ENCODE results near the gene PROK1. TPM values are rescaled to one million over a fixed set of nuclear protein-coding genes. Genes with fewer than 3 reads are reported as not detected.
A peak's percentile ranks its signal among the peaks of the same experiment; 100 is the strongest.
"Not testable (repeated sequence)": the region's sequence is repeated elsewhere in the genome, so short reads cannot be mapped to it uniquely, and the experiment has no call there.

The PROK1 gene
- polyA plus RNA-seq, 1 of the 3 experiments (the other 2 are of a cell fraction), result not detected

DNA sequence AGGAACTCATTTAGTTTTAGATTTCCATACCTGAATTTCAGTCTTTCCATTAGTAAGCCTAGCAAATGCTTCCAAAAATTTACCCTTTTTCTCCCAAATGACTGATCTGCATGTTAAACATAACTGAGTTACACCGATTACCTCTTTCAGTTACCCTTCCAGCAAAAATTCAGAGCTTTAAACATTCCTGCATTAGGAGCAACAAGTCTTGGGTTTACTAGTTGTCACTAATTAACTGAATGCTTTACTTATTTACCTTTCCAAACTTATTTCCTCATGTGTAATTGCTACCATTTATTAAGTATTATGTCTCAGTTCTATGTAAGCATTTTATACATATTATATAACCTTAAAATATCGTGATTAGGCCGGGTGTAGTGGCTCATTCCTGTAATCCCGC is 46.5 kb upstream of the PROK1 start:
- peaks cover 6 to 15% of the 10 kb centered on the region in 2 experiments; a peak in 3 of 4 replicates for H3K4me1 ChIP-seq (ENCODE audit: control insufficient read depth in 1 of 2, insufficient read depth in 2 of 2, low read depth in 1 of 2, low read length in 1 of 2)
- no peaks in the 10 kb centered on the region for H3K27me3 ChIP-seq (ENCODE audit: insufficient read depth)
- TF ChIP-seq, protein P1, sequence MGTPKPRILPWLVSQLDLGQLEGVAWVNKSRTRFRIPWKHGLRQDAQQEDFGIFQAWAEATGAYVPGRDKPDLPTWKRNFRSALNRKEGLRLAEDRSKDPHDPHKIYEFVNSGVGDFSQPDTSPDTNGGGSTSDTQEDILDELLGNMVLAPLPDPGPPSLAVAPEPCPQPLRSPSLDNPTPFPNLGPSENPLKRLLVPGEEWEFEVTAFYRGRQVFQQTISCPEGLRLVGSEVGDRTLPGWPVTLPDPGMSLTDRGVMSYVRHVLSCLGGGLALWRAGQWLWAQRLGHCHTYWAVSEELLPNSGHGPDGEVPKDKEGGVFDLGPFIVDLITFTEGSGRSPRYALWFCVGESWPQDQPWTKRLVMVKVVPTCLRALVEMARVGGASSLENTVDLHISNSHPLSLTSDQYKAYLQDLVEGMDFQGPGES (IDR thresholded peaks at IDR 0.05; ENCODE audit: low read depth, low read length), result no peak
- TF ChIP-seq JUND (IDR thresholded peaks at IDR 0.05) (no peak), MXI1 (IDR thresholded peaks at IDR 0.05; ENCODE audit: low read depth, low read length) (no peak), NFIC (IDR thresholded peaks at IDR 0.05; ENCODE audit: borderline replicate concordance) (no peak), RFX5 (IDR thresholded peaks at IDR 0.05; ENCODE audit: low read length) (no peak), SIN3A (IDR thresholded peaks at IDR 0.05; ENCODE audit: borderline replicate concordance, low read depth, low read length) (no peak), TEAD4 (IDR thresholded peaks at IDR 0.05; ENCODE audit: borderline replicate concordance, insufficient read depth) (no peak), RCOR1 (IDR thresholded peaks at IDR 0.05; ENCODE audit: low read length) (no peak), POLR2AphosphoS5 (IDR thresholded peaks at IDR 0.05; ENCODE audit: low read depth, low read length) (no peak), RXRA (IDR thresholded peaks at IDR 0.05; ENCODE audit: borderline replicate concordance, low read depth) (no peak), EP300 (IDR thresholded peaks at IDR 0.05; ENCODE audit: borderline replicate concordance in 1 of 2, low read depth in 1 of 2, low read length in 1 of 2) (no peak), FOXJ3 (CRISPR knock-in tag; IDR thresholded peaks at IDR 0.05) (no peak), RAD21 (IDR thresholded peaks at IDR 0.05; ENCODE audit: low read length) (no peak), GABPA (IDR thresholded peaks at IDR 0.05; ENCODE audit: low read depth) (no peak)
- TF ChIP-seq, protein P2, sequence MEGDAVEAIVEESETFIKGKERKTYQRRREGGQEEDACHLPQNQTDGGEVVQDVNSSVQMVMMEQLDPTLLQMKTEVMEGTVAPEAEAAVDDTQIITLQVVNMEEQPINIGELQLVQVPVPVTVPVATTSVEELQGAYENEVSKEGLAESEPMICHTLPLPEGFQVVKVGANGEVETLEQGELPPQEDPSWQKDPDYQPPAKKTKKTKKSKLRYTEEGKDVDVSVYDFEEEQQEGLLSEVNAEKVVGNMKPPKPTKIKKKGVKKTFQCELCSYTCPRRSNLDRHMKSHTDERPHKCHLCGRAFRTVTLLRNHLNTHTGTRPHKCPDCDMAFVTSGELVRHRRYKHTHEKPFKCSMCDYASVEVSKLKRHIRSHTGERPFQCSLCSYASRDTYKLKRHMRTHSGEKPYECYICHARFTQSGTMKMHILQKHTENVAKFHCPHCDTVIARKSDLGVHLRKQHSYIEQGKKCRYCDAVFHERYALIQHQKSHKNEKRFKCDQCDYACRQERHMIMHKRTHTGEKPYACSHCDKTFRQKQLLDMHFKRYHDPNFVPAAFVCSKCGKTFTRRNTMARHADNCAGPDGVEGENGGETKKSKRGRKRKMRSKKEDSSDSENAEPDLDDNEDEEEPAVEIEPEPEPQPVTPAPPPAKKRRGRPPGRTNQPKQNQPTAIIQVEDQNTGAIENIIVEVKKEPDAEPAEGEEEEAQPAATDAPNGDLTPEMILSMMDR (IDR thresholded peaks at IDR 0.05), result no peak
- TF ChIP-seq, protein P3, sequence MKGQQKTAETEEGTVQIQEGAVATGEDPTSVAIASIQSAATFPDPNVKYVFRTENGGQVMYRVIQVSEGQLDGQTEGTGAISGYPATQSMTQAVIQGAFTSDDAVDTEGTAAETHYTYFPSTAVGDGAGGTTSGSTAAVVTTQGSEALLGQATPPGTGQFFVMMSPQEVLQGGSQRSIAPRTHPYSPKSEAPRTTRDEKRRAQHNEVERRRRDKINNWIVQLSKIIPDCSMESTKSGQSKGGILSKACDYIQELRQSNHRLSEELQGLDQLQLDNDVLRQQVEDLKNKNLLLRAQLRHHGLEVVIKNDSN (IDR thresholded peaks at IDR 0.05; ENCODE audit: borderline replicate concordance, low read depth), result no peak
- TF ChIP-seq, protein P4, sequence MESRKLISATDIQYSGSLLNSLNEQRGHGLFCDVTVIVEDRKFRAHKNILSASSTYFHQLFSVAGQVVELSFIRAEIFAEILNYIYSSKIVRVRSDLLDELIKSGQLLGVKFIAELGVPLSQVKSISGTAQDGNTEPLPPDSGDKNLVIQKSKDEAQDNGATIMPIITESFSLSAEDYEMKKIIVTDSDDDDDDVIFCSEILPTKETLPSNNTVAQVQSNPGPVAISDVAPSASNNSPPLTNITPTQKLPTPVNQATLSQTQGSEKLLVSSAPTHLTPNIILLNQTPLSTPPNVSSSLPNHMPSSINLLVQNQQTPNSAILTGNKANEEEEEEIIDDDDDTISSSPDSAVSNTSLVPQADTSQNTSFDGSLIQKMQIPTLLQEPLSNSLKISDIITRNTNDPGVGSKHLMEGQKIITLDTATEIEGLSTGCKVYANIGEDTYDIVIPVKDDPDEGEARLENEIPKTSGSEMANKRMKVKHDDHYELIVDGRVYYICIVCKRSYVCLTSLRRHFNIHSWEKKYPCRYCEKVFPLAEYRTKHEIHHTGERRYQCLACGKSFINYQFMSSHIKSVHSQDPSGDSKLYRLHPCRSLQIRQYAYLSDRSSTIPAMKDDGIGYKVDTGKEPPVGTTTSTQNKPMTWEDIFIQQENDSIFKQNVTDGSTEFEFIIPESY (IDR thresholded peaks at IDR 0.05; ENCODE audit: borderline replicate concordance, low read depth), result no peak
- TF ChIP-seq, protein P5, sequence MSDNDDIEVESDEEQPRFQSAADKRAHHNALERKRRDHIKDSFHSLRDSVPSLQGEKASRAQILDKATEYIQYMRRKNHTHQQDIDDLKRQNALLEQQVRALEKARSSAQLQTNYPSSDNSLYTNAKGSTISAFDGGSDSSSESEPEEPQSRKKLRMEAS (IDR thresholded peaks at IDR 0.05; ENCODE audit: low read depth), result no peak
- TF ChIP-seq, protein P6, sequence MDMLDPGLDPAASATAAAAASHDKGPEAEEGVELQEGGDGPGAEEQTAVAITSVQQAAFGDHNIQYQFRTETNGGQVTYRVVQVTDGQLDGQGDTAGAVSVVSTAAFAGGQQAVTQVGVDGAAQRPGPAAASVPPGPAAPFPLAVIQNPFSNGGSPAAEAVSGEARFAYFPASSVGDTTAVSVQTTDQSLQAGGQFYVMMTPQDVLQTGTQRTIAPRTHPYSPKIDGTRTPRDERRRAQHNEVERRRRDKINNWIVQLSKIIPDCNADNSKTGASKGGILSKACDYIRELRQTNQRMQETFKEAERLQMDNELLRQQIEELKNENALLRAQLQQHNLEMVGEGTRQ (IDR thresholded peaks at IDR 0.05; ENCODE audit: borderline replicate concordance, low read depth, low read length), result no peak
- no peaks in the 10 kb centered on the region for H4K20me1 ChIP-seq (ENCODE audit: insufficient read depth)
- H3K79me2 ChIP-seq (ENCODE audit: insufficient read depth), result peaks cover 35% of the 10 kb centered on the region
- no peak overlapping the region for H3K4me2 ChIP-seq
- no peak for DNase-seq
- H3K36me3 ChIP-seq (replicated peaks in 1 of 2; ENCODE audit: control insufficient read depth in 1 of 2, insufficient read depth in 2 of 2, low read length in 1 of 2), result peaks cover 44 to 64% of the 10 kb centered on the region in 2 experiments
- H3K27ac ChIP-seq (ENCODE audit: low read depth in 2 of 2, low read length in 1 of 2), result no peak overlapping the region
- H3K9me2 ChIP-seq, result no peaks in the 10 kb centered on the region
- H3K9ac ChIP-seq, result no peak overlapping the region
- peaks cover 18% of the 10 kb centered on the region for H3F3A ChIP-seq (replicated peaks; ENCODE audit: insufficient read depth)
- 81% methylated on average over 4 of the region's 4 CpGs for whole genome bisulfite sequencing (ENCODE audit: low lambda C conversion rate)
- POLR2A ChIA-PET, result interaction anchor here (1.1 kb wide), 1 partner anchor 66 kb away, joined by 4 read pairs; no protein-coding TSS in a partner anchor
- CTCF ChIA-PET, result interaction anchor here (0.5 to 1.8 kb wide), 7 partner anchors 8 to 202 kb away, joined by 3 to 8 read pairs (median 4); no protein-coding TSS in a partner anchor
- no peak overlapping the region for H2AFZ ChIP-seq (ENCODE audit: low read depth)
- H3K9me3 ChIP-seq, result no peaks in the 10 kb centered on the region
- no peak overlapping the region for H3K4me3 ChIP-seq (ENCODE audit: low read depth in 2 of 2, low read length in 1 of 2)

DNA sequence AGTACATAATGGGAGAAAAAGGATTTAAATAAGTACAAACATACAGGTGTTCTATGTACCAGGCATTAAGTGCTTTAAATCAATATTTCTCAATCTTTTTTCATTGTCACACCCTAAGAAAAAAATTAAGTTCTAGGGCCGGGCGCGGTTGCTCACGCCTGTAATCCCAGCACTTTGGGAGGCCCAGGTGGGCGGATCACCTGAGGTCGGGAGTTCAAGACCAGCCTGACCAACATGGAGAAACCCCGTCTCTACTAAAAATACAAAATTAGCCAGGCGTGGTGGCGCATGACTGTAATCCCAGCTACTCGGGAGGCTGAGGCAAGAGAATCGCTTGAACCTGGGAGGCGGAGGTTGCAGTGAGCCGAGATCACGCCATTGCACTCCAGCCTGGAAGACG is 44.5 kb upstream of the PROK1 start:
- DNase-seq; H3F3A ChIP-seq (replicated peaks; ENCODE audit: insufficient read depth); H3K27me3 ChIP-seq (ENCODE audit: insufficient read depth); H4K20me1 ChIP-seq (ENCODE audit: insufficient read depth); H3K9me3 ChIP-seq; POLR2A ChIA-PET; H3K27ac ChIP-seq (ENCODE audit: low read depth in 2 of 2, low read length in 1 of 2); H3K9me2 ChIP-seq: not testable (repeated sequence)
- peak overlapping the region; percentile 90 for H3K4me2 ChIP-seq
- peak overlapping the region; percentile 93 for H3K9ac ChIP-seq
- CTCF ChIA-PET, result interaction anchor here (0.7 to 4.2 kb wide), 4 partner anchors 54 to 203 kb away, joined by 3 to 44 read pairs (median 4); no protein-coding TSS in a partner anchor
- peak overlapping the region; percentile 97 for H2AFZ ChIP-seq (ENCODE audit: low read depth)
- peak overlapping the region; percentile 75 to 99 for H3K4me3 ChIP-seq (ENCODE audit: low read depth in 2 of 2, low read length in 1 of 2)
- peaks cover 32 to 44% of the 10 kb centered on the region in 2 experiments for H3K36me3 ChIP-seq (replicated peaks in 1 of 2; ENCODE audit: control insufficient read depth in 1 of 2, insufficient read depth in 2 of 2, low read length in 1 of 2)
- H3K79me2 ChIP-seq (ENCODE audit: insufficient read depth), result peaks cover 35% of the 10 kb centered on the region
- H3K4me1 ChIP-seq (ENCODE audit: control insufficient read depth in 1 of 2, insufficient read depth in 2 of 2, low read depth in 1 of 2, low read length in 1 of 2), result peaks cover 6 to 15% of the 10 kb centered on the region in 2 experiments; a peak in 3 of 4 replicates
- WGBS (ENCODE audit: low lambda C conversion rate), result 57% methylated on average over 15 of the region's 15 CpGs
